HG03103 (cell line): ENCODE measurements around the gene CREB3.

ENCODE experiments used
- ATAC-seq: cut with Tn5 transposase; IDR thresholded peaks from one replicate; pipeline ENCODE4 v1.9.1; 2021; ENCODE audit warnings: low read depth; ENCODE audit not compliant: unreplicated experiment

The CREB3 gene, protein sequence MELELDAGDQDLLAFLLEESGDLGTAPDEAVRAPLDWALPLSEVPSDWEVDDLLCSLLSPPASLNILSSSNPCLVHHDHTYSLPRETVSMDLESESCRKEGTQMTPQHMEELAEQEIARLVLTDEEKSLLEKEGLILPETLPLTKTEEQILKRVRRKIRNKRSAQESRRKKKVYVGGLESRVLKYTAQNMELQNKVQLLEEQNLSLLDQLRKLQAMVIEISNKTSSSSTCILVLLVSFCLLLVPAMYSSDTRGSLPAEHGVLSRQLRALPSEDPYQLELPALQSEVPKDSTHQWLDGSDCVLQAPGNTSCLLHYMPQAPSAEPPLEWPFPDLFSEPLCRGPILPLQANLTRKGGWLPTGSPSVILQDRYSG

GRCh38 chr9:35732185-35732799 lies at the start of gene CREB3, which contains the start of gene TLN1:
TSS of gene CREB3 (plus strand) at chr9:35732666. CDS start at chr9:35732773, 107 bp downstream.
TSS of gene TLN1 (minus strand) at chr9:35732195. CDS start at chr9:35725694, 6,501 bp downstream.
- ATAC-seq = peak; percentile 73

- no peak for ATAC-seq
These were observed 49.1 kb upstream of the CREB3 start for GRCh38 chr9:35683323-35683722.

DNA sequence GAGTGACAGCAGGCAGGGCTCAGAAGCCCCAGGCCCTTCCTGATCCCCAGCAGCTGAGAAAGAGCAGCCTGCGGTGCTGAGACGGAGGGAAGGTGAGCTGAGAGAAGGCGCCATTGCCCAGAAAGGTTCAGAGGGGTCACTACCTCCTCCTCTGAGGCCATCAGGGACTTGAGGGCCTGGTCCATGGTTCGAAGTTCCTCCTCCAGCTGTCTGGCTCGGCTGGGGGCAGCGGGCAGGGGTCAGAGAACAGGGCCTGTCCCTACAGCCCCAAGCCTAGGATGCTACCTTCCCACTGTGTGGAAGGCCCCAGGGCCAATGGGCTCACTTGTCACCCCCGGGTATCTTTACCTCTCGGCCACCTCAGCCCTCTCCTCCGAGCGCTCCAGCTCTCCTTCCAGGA lies 47.5 kb upstream of the CREB3 start:
- ATAC-seq = no peak

GRCh38 chr9:35685506-35685905 lies 47.0 kb upstream of the CREB3 start:
- ATAC-seq = no peak

GRCh38 chr9:35686222-35687203 lies 46.0 kb upstream of the CREB3 start:
- no peak for ATAC-seq

DNA sequence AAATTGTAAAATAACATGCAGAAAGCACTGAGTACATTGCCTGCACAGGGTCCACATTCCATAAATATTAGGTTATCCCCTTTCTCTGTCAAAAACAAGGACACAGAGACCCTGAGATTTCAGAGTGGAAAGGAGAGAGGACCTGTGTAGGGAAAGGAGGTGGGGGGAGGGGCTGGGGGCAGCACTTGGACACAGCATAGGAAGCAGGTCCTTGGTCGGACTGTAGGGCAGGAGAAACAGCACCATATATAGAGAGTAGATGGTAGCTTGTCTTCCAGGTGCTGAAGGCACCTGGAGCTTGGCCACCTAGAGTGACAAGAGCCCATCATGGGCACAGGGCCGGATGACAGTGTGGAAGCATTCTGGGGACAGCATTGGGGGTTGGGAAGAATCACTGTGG lies 45.2 kb upstream of the CREB3 start:
- no peak for ATAC-seq

- no peak for ATAC-seq
These were observed 44.4 kb upstream of the CREB3 start for GRCh38 chr9:35687972-35688557.

- ATAC-seq = no peak
These were observed 43.6 kb upstream of the CREB3 start for GRCh38 chr9:35688558-35689541.

DNA sequence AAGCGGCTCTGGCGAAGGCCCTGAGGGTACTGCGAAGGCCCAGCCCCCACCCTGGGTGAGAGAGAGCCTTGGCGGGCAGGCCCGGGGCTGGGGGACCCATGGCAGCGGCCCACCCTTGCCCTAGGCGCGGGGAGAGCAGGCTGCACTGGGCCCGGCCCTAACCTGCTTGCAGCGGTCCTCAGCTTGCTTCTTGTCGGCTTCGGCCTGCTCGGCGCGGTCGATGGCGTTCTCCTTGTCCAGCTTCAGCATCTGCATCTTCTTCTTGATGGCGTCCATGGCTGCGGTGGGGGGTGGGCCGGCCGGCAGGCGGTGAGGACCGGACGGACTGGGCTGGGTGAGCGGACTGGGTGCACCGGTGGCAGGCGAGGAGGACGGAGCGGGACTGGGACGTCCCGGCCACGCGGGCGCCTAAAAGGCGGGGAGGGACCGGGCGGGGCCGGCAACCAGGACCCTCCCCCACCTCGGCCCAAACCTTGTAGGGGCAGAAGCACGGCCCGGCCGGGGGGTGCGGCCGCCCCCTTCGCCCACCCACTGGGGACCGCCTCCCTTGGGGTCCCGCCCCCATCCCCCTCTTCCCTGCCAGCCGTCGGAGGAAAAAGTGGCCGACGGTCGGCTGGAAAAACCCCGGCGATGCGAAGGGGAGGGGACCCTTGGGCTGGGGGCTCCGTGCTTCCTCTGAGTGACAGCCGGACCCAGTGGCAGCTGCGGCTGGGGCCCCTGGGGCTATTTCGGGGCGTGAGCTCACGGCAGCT lies 42.7 kb upstream of the CREB3 start, which contains the start of gene TPM2:
TSS of gene TPM2 (minus strand) at position 384 of the 752 bp plus-strand sequence. CDS start at position 276, 108 bp downstream.
- ATAC-seq = no peak

DNA sequence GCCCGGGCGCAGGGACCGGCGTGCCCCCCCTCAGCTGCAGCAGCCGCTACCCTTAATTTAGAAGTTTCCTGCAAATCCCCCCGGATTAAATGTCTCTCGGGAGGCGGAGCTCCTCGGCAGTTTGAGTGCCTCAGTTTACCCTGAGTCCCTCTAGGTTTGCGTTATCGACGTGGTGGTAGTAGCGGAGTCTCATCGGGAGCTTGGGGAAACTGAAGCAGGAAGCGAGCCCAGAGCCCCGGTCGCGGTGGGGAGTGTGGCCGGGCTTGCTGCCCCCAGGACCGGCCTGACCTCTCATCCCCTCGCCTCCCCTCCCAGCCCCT lies 42.2 kb upstream of the CREB3 start:
- no peak for ATAC-seq

DNA sequence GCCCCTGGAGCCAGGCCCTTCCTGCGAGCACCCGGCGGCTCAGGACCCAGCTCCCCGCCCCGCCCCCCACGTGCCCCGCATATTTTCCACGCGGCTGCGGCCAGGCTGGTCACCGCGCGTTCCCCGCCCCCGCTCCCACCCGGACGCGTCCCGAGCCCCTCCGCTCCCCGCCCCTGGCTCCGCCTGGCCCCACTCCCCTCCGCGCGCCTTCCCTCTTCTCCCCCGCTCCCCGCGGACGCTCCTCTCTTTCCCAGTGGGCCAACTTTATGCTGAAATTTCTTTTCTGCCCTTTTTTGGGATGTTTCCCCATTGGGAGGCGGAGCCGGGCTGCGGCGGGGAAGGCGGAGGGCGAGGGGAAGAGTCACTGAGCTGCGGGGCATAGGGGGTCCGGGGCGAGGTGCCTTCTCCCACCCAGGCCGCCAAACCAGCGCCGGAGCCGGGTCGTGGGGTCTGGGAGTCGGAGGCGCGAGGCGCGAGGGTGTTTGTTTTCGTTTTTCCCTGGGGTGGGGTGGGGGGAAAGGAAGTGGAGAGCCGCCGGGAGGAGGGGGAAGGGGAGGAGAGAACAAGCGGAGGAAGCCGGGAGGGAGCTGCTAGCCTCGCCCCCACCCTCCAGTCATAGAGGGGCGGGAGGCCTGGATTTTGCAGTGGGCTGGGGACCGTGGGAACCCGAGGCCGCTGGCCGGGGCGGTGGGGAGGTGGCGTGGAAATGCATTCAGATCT lies 41.7 kb upstream of the CREB3 start:
- ATAC-seq = no peak

- ATAC-seq = no peak
These were observed 41.2 kb upstream of the CREB3 start for GRCh38 chr9:35691334-35691650.

DNA sequence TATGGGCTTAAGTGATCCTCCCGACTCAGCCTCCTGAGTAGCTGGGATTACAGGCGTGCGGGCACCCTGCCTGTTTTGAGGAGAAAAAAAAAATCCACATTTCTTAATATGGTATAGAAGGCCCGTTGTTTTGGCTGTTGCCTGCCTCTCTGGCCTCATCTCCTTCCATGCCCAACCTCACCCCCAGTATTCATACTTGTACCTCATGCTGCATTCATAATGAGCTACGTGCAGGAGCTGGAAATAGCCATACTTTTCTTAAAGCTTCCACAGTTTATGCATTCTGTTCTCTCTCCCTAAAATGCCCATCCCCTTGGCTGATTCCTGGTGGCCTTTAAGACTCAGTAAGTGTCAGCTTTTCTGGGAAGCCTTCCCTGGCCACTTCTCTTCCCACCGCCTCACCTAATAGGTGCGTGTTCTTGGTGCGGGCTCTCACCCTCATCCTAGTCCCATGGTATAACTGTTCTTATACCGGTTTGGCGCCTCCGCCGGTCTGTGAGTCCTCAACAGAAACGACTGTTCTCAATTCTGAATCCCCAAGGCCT lies 40.6 kb upstream of the CREB3 start:
- ATAC-seq = no peak

GRCh38 chr9:35695943-35696401 lies 36.5 kb upstream of the CREB3 start:
- no peak for ATAC-seq

- ATAC-seq = no peak
These were observed 35.8 kb upstream of the CREB3 start for GRCh38 chr9:35696520-35697215.

GRCh38 chr9:35697486-35697885 lies 35.0 kb upstream of the CREB3 start:
- no peak for ATAC-seq

- no peak for ATAC-seq
These were observed 34.2 kb upstream of the CREB3 start for GRCh38 chr9:35698231-35698630.
